HuH-7.5 (cell line): Measurements from ENCODE around the gene BPI.
"Not testable (repeated sequence)": the region's sequence is repeated elsewhere in the genome, so short reads cannot be mapped to it uniquely, and the experiment has no call there.

ENCODE experiments used
- DNase-seq: peaks from one replicate; pipeline ENCODE4 v3.0.0; 2011; ENCODE audit warnings: low spot score

Gene BPI

GRCh38 chr20:38363004-38363747 lies 59.2 kb downstream of the BPI start:
- no peak for DNase-seq

GRCh38 chr20:38369389-38369788 lies 65.4 kb downstream of the BPI start:
- no peak for DNase-seq

DNA sequence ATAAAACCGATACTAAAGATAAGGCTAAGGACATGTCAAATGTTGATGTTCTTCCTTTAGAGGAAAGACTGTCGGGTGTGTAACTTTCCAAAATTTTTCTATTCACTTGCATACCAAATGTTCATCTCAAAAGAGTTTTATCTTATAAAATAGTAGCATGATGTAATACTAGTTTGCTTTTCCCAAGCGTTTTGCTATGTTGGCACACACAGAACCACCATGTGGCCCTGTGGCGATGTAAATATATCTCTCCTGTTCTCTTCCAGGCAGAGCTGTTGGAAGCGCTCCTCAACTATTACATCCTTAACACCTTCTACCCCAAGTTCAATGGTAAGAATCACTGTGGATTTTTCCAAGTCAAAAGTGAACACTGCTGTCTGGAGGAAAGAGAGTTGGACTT lies 68.8 kb downstream of the BPI start:
- no peak for DNase-seq

- peak; percentile 52 for DNase-seq
Observed at GRCh38 chr20:38373231-38373867, 69.4 kb downstream of the BPI start.

DNA sequence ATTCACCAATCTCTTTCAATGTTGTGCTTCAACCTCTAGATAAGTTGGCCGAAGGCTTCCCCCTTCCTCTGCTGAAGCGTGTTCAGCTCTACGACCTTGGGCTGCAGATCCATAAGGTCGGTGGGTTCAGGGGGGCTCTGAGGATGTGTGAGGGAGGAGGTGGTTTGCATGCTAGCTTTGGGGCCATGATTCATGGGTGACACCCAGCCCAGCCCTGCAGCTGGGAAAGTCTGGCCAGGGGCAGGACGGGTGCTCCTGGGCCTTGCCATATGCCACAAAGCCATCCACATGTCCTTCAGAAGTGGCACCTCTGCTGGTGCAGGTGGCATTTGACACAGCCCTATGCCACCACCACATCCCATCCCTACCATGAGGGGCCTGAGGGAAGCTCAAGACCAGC lies 69.9 kb downstream of the BPI start:
- no peak for DNase-seq

DNA sequence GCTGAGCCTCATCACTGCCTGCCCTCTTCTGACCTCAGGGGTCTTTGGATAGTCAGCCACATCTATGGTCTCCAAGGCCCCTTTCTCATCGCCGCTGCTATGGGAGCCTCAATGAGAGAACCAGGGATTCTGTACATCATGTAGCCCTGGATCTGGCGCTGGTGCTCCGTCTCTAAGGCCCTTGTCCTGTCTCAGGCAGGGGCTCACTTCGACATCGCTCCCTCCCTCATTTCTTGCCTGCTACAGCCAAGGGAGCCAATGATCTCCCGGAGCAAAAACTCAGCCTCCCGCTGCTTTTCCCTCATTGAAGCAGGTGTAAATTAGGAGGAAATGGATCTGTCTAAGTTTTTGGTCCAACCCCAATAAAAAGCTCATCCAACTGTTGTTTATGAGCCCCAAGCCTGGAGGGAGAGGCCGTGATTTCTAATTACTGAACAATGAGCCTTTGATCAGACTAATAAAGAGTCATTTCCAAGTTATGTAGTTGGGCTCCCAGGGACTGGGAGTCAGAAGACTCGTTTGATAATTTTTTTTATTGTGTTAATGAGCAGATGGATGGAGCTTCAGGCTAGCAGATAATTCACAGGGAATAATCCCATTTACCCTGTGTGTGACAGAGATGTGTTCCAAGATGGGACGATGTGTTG lies 73.2 kb downstream of the BPI start:
- no peak for DNase-seq

DNA sequence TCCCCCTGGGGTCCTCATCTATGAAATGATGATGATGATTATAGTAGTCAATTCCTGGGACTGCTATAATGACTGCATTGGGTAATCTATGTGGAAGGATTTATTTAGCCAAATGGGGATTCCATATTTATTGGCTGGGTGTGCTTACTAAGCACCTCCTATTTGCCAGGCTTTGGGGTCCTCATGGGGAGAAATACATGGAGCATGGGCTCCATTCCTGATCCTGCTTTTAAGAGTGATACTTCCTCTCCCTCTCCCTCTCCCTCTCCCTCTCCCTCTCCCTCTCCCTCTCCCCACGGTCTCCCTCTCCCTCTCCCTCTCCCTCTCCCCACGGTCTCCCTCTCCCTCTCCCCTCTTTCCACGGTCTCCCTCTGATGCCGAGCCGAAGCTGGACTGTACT lies 73.9 kb downstream of the BPI start:
- not testable (repeated sequence) for DNase-seq

DNA sequence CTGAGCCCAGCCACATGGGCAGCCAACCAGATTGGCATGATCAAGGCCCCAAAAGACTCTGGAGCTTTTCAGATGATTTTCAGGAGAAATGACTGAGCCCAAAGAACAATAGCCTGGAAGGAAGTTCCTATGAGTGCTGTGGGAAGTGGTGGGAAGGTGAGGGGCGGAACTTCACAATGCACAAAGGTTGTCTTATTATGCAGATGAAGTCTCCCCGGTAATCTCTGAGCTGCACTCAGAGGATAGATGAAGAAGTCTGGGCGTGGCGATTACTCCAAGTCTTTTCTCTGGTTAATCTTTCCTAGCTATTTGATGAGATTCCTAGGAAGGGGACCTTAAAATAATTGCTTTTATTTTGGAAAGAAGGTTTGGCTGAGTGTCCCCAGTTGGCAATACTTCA lies 79.2 kb downstream of the BPI start:
- DNase-seq, result no peak

DNA sequence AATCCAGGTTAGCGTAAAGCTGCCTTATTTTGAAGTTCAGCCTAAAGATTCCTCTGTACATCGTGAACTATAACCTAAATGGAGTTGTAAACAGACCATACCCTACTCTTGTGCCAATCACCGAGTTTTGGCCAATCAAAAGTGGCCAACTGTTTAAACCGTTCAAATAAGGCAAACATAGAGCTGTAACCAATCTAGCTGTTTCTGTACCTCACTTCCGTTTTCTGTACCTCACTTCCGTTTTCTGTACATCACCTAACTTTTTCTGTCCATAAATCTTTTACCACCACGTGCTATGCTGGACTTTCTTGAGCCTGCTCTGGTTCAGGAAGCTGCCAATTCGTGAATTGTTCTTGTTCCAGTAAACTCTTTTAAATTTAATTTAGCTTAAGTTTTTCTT lies 82.0 kb downstream of the BPI start:
- DNase-seq, result no peak

- no peak for DNase-seq
Observed at GRCh38 chr20:38386851-38387250, 82.9 kb downstream of the BPI start.
